ENCODE data around the gene RBM12. TPM values are rescaled to one million over a fixed set of nuclear protein-coding genes. Genes with fewer than 3 reads are reported as not detected.
"Not testable (repeated sequence)": the region's sequence is repeated elsewhere in the genome, so short reads cannot be mapped to it uniquely, and the experiment has no call there.

The RBM12 gene
- total RNA-seq, 4 donors from 2014 or later: 24.7 to 33.8 (median 29.3) TPM

- in situ Hi-C loops (cut with MboI; ENCODE audit: low pct_ligation_motif_present in 1 of 4, low pct_unique_long_range_greater_than_20kb in 1 of 4, low sequenced_read_pairs in 3 of 4); H3K4me3 ChIP-seq; H3K27me3 ChIP-seq; DNase-seq; H3K9me3 ChIP-seq; H3K4me1 ChIP-seq; H3K27ac ChIP-seq; intact Hi-C loops (cut with DNase I; ENCODE audit: low total_unique reads): not testable (repeated sequence)
- peaks cover 0 to 36% (median 13%) of the 10 kb centered on the region in 4 donors for H3K36me3 ChIP-seq
- WGBS, 2 donors (ENCODE audit: low coverage in 1 of 2): 87 to 95% methylated on average over 9 to 11 of the region's 11 CpGs
- TF ChIP-seq CTCF (IDR thresholded peaks at IDR 0.05): peak in 1 of 5 experiments; percentile 3
Observed at GRCh38 chr20:35686872-35687271, 22.2 kb upstream of the RBM12 start.

GRCh38 chr20:35685368-35685767, 20.7 kb upstream of the RBM12 start:
- H3K27me3 ChIP-seq; intact Hi-C loops (cut with DNase I; ENCODE audit: low total_unique reads); DNase-seq; H3K9me3 ChIP-seq; in situ Hi-C loops (cut with MboI; ENCODE audit: low pct_ligation_motif_present in 1 of 4, low pct_unique_long_range_greater_than_20kb in 1 of 4, low sequenced_read_pairs in 3 of 4); H3K4me1 ChIP-seq; H3K27ac ChIP-seq; H3K4me3 ChIP-seq: not testable (repeated sequence)
- 90 to 97% methylated on average over 9 of the region's 9 CpGs for WGBS, 2 donors (ENCODE audit: low coverage in 1 of 2)
- peaks cover 0 to 34% (median 11%) of the 10 kb centered on the region in 4 donors for H3K36me3 ChIP-seq

- H3K4me1 ChIP-seq: no peaks in the 10 kb centered on the region
- WGBS, 2 donors (ENCODE audit: low coverage in 1 of 2): 86 to 92% methylated on average over 1 of the region's 1 CpG
- intact Hi-C loops (cut with DNase I; ENCODE audit: low total_unique reads): no loop called here
- in situ Hi-C loops (cut with MboI; ENCODE audit: low pct_ligation_motif_present in 1 of 4, low pct_unique_long_range_greater_than_20kb in 1 of 4, low sequenced_read_pairs in 3 of 4): no loop called here
- H3K27ac ChIP-seq: peak overlapping the region in 1 of 4 donors; percentile 1
- H3K36me3 ChIP-seq: peaks cover 0 to 9% (median 3%) of the 10 kb centered on the region in 4 donors
- no peaks in the 10 kb centered on the region for H3K9me3 ChIP-seq
- H3K27me3 ChIP-seq: no peaks in the 10 kb centered on the region
- no peak for TF ChIP-seq POLR2A (IDR thresholded peaks at IDR 0.05)
- TF ChIP-seq POLR2AphosphoS5 (IDR thresholded peaks at IDR 0.05): peak in 1 of 3 donors; percentile 32
- no peak for DNase-seq
- H3K4me3 ChIP-seq: no peak overlapping the region
Observed at GRCh38 chr20:35681960-35682359, 17.3 kb upstream of the RBM12 start.

- Histone ChIP-seq H3K27me3 (no peaks in the 10 kb centered on the region), H3K4me3 (no peak overlapping the region), H3K9me3 (no peaks in the 10 kb centered on the region), H3K36me3 (peaks cover 0 to 8% (median 3%) of the 10 kb centered on the region in 4 donors), H3K27ac (no peak overlapping the region), H3K4me1 (no peaks in the 10 kb centered on the region)
- in situ Hi-C loops (cut with MboI; ENCODE audit: low pct_ligation_motif_present in 1 of 4, low pct_unique_long_range_greater_than_20kb in 1 of 4, low sequenced_read_pairs in 3 of 4): no loop called here
- WGBS, 2 donors (ENCODE audit: low coverage in 1 of 2): 60 to 71% methylated on average over 2 to 4 of the region's 4 CpGs
- no peak for DNase-seq
- TF ChIP-seq EP300 (IDR thresholded peaks at IDR 0.05; ENCODE audit: low read depth) (no peak), POLR2AphosphoS5 (IDR thresholded peaks at IDR 0.05) (no peak), CTCF (IDR thresholded peaks at IDR 0.05) (no peak), POLR2A (IDR thresholded peaks at IDR 0.05) (no peak)
- intact Hi-C loops (cut with DNase I; ENCODE audit: low total_unique reads): no loop called here
Observed at GRCh38 chr20:35680452-35681183, 15.9 kb upstream of the RBM12 start.

- H3K36me3 ChIP-seq: peaks cover 0 to 38% (median 19%) of the 10 kb centered on the region in 4 donors
- intact Hi-C loops (cut with DNase I; ENCODE audit: low total_unique reads): no loop called here
- WGBS, 2 donors (ENCODE audit: low coverage in 1 of 2): 96 to 100% methylated on average over 2 to 8 of the region's 8 CpGs
Observed at GRCh38 chr20:35674921-35675320, 10.2 kb upstream of the RBM12 start.

More at GRCh38 chr20:35674921-35675320, 10.2 kb upstream of the RBM12 start:
- Histone ChIP-seq H3K4me3 (no peak overlapping the region), H3K27ac (no peak overlapping the region), H3K9me3 (no peaks in the 10 kb centered on the region), H3K27me3 (no peaks in the 10 kb centered on the region), H3K4me1 (no peaks in the 10 kb centered on the region)
- no peak for TF ChIP-seq EP300 (IDR thresholded peaks at IDR 0.05; ENCODE audit: low read depth)
- TF ChIP-seq CTCF (IDR thresholded peaks at IDR 0.05): no peak
- TF ChIP-seq POLR2A (IDR thresholded peaks at IDR 0.05): no peak
- TF ChIP-seq POLR2AphosphoS5 (IDR thresholded peaks at IDR 0.05): no peak
- DNase-seq: no peak
- in situ Hi-C loops (cut with MboI; ENCODE audit: low pct_ligation_motif_present in 1 of 4, low pct_unique_long_range_greater_than_20kb in 1 of 4, low sequenced_read_pairs in 3 of 4): no loop called here

Data from transverse colon (tissue), 4 donors.